ENCODE results near the gene HSD17B14. TPM values are rescaled to one million over a fixed set of nuclear protein-coding genes. Genes with fewer than 3 reads are reported as not detected.
"Not testable (repeated sequence)": the region's sequence is repeated elsewhere in the genome, so short reads cannot be mapped to it uniquely, and the experiment has no call there.

Gene HSD17B14
- total and polyA plus RNA-seq, 2 of the 8 experiments (the other 6 are each of a cell fraction or from before 2014, with no cell fraction given) = 8.4 to 25.5 TPM

GRCh38 chr19:48846659-48847058 is 10.4 kb upstream of the HSD17B14 start:
- H2BK15ac ChIP-seq (ENCODE audit: low read length); H2BK20ac ChIP-seq (ENCODE audit: low read length); H3K4me1 ChIP-seq (replicated peaks in 1 of 4; ENCODE audit: control insufficient read depth in 3 of 4, insufficient read depth in 4 of 4, low read length in 3 of 4); H4K5ac ChIP-seq (ENCODE audit: insufficient read length, low read depth, low read length); H3K79me1 ChIP-seq (ENCODE audit: low read depth, low read length); H3K9me3 ChIP-seq (ENCODE audit: insufficient read depth in 2 of 2, low read depth in 1 of 2, low read length in 1 of 2); H3K4me3 ChIP-seq (ENCODE audit: extremely low read depth in 1 of 4, insufficient read depth in 2 of 4, low read depth in 3 of 4, low read length in 4 of 4); H3K79me2 ChIP-seq (ENCODE audit: control insufficient read depth in 1 of 2, insufficient read depth in 2 of 2, low read length in 2 of 2); H3K18ac ChIP-seq (ENCODE audit: extremely low read depth, low read length); DNase-seq (ENCODE audit: low read depth in 1 of 2, low spot score in 2 of 2); FAIRE-seq; H2BK12ac ChIP-seq (ENCODE audit: low read depth, low read length); H2BK120ac ChIP-seq (replicated peaks; ENCODE audit: low read depth, low read length); H2AK5ac ChIP-seq (ENCODE audit: low read depth, low read length); H4K91ac ChIP-seq (replicated peaks; ENCODE audit: insufficient read length, low read length); H3K14ac ChIP-seq (ENCODE audit: insufficient read length); H4K8ac ChIP-seq (ENCODE audit: extremely low read depth, insufficient read depth, low read length); H3K27ac ChIP-seq (ENCODE audit: low read depth, low read length); H3K23ac ChIP-seq (ENCODE audit: insufficient read length); H3K56ac ChIP-seq (replicated peaks; ENCODE audit: insufficient read length, low read depth, low read length); H3K4ac ChIP-seq (replicated peaks; ENCODE audit: insufficient read length, low read depth, low read length); H4K20me1 ChIP-seq (replicated peaks in 1 of 2; ENCODE audit: control insufficient read depth in 1 of 2, insufficient read depth in 2 of 2, low read length in 2 of 2); H3K23me2 ChIP-seq (ENCODE audit: low read depth, low read length); H3K4me2 ChIP-seq (ENCODE audit: insufficient read depth in 1 of 2, low read depth in 2 of 2, low read length in 2 of 2); H3K27me3 ChIP-seq (replicated peaks in 1 of 4; ENCODE audit: control insufficient read depth in 3 of 4, extremely low read depth in 1 of 4, insufficient read depth in 3 of 4, low read length in 3 of 4); H2BK5ac ChIP-seq (ENCODE audit: low read depth, low read length); H3K9ac ChIP-seq (replicated peaks in 1 of 4; ENCODE audit: extremely low read depth in 1 of 4, low read depth in 3 of 4, low read length in 3 of 4); H2AFZ ChIP-seq (ENCODE audit: low read length): not testable (repeated sequence)
- 88% methylated on average over 3 of the region's 3 CpGs; no CpG with 5 or more reads in 1 of the 2 experiments for WGBS, 2 experiments (ENCODE audit: extremely low coverage in 1 of 2, insufficient coverage in 1 of 2, insufficient read length in 1 of 2, insufficient replicate concordance in 2 of 2, low coverage in 1 of 2, low lambda C conversion rate in 2 of 2, missing lambda C conversion rate in 1 of 2)
- POLR2A ChIA-PET (ENCODE audit: partially characterized antibody) = interaction anchor here (0.6 to 0.9 kb wide), 3 partner anchors 26 to 223 kb away, joined by 3 to 4 read pairs (median 3); partner anchors contain the start of gene PPP1R15A
- CTCF ChIA-PET (ENCODE audit: partially characterized antibody) = interaction anchor here (0.6 to 7.8 kb wide), 5 partner anchors 9 to 232 kb away, joined by 3 to 231 read pairs (median 3); partner anchors contain the start of gene FAM83E
- peaks cover 4 to 23% (median 5%) of the 10 kb centered on the region in 4 experiments; a peak in 5 of 8 replicates for H3K36me3 ChIP-seq (ENCODE audit: control insufficient read depth in 2 of 4, insufficient read depth in 4 of 4, low read length in 3 of 4)

Data from H1 (cell line).